PFSK-1 (cell line): Measurements from ENCODE around the gene ESYT2.

Source experiments
- FOXP2 ChIP-seq: optimal IDR thresholded peaks from 2 replicates; pipeline ENCODE3; 2011; ENCODE audit warnings: borderline replicate concordance, control low read depth, inconsistent platforms; ENCODE audit not compliant: insufficient read depth; ENCODE audit errors: extremely low read length, extremely low read depth
- POLR2AphosphoS5 ChIP-seq: IDR thresholded peaks from 2 replicates; pipeline ENCODE4 v1.6.1; 2012; ENCODE audit warnings: low read depth, mild to moderate bottlenecking, control low read depth, low read length, moderate library complexity
- REST ChIP-seq, 2 experiments: IDR thresholded peaks; 2 replicates each; pipeline versions ENCODE4 v1.6.1 to v1.8.0; 2011 to 2012; ENCODE audit warnings: low read depth in 2 of 2, low read length in 2 of 2, control low read depth in 1 of 2, inconsistent platforms in 1 of 2, mild to moderate bottlenecking in 1 of 2, moderate library complexity in 1 of 2; ENCODE audit not compliant: insufficient read depth in 1 of 2
- SIN3A ChIP-seq: IDR thresholded peaks from 2 replicates; pipeline ENCODE4 v1.6.1; 2012; ENCODE audit warnings: mild to moderate bottlenecking, low read length, moderate library complexity, borderline replicate concordance; ENCODE audit not compliant: insufficient read depth
- TAF1 ChIP-seq: IDR thresholded peaks from 2 replicates; pipeline ENCODE4 v1.6.1; 2012; ENCODE audit warnings: low read length, control low read depth, borderline replicate concordance; ENCODE audit not compliant: insufficient read depth

ESYT2 gene

GRCh38 chr7:158766570-158767281 lies 62.6 kb downstream of the ESYT2 start:
- TF ChIP-seq TAF1 (no peak), FOXP2 (no peak), SIN3A (no peak), POLR2AphosphoS5 (no peak), REST (IDR thresholded peaks at IDR 0.05; ENCODE audit: insufficient read depth in 1 of 2, low read depth in 2 of 2, low read length in 2 of 2) (no peak)

GRCh38 chr7:158765020-158765419 lies 64.3 kb downstream of the ESYT2 start:
- no peak for TF ChIP-seq POLR2AphosphoS5
- TF ChIP-seq SIN3A: no peak
- TF ChIP-seq TAF1: no peak
- no peak for TF ChIP-seq FOXP2
- no peak for TF ChIP-seq REST (IDR thresholded peaks at IDR 0.05; ENCODE audit: insufficient read depth in 1 of 2, low read depth in 2 of 2, low read length in 2 of 2)

- TF ChIP-seq FOXP2 (no peak), SIN3A (no peak), POLR2AphosphoS5 (no peak), TAF1 (no peak), REST (IDR thresholded peaks at IDR 0.05; ENCODE audit: insufficient read depth in 1 of 2, low read depth in 2 of 2, low read length in 2 of 2) (no peak)
These were observed 65.8 kb downstream of the ESYT2 start for GRCh38 chr7:158763454-158764033.

- no peak for TF ChIP-seq FOXP2
- TF ChIP-seq POLR2AphosphoS5: no peak
- no peak for TF ChIP-seq REST (IDR thresholded peaks at IDR 0.05; ENCODE audit: insufficient read depth in 1 of 2, low read depth in 2 of 2, low read length in 2 of 2)
- no peak for TF ChIP-seq SIN3A
These were observed 67.4 kb downstream of the ESYT2 start for GRCh38 chr7:158761945-158762344.

GRCh38 chr7:158760936-158761335 lies 68.4 kb downstream of the ESYT2 start:
- TF ChIP-seq TAF1: no peak
- no peak for TF ChIP-seq REST (IDR thresholded peaks at IDR 0.05; ENCODE audit: insufficient read depth in 1 of 2, low read depth in 2 of 2, low read length in 2 of 2)
- TF ChIP-seq SIN3A: no peak
- TF ChIP-seq FOXP2: no peak
- TF ChIP-seq POLR2AphosphoS5: no peak
